A673 (cell line): ENCODE data around the gene IRF2. TPM values are rescaled to one million over a fixed set of nuclear protein-coding genes. Genes with fewer than 3 reads are reported as not detected.

Source experiments
- BruUV-seq: library from RNA; stranded (reverse); fragments of 400-500 nt; replicated peaks from 2 replicates; lab custom pipeline; 2021; lab: Mats Ljungman, UMichigan
- CTCF ChIA-PET: fragments of 300-600 bp; sonication (Branson Sonifier 250); formaldehyde crosslinking; loops from one replicate; lab custom pipeline; 2022; ENCODE audit warnings: antibody characterized with exemption; lab: Charles Lee
- POLR2A ChIA-PET: fragments of 300-600 bp; sonication (Branson Sonifier 250); formaldehyde crosslinking; loops from one replicate; lab custom pipeline; 2022; ENCODE audit warnings: antibody characterized with exemption; ENCODE audit not compliant: low non-redundant PET; lab: Charles Lee
- DNase-seq: peaks from one replicate; pipeline ENCODE4 v3.0.0-alpha.2; 2015; ENCODE audit warnings: low spot score
- H3K27ac ChIP-seq: fragments of 200-600 bp; sonication (generic); 2 replicates; pipeline ENCODE4 v1.5.1; 2016; ENCODE audit warnings: mixed run types, low read depth, mild to moderate bottlenecking, mixed read lengths, antibody characterized with exemption, low read length; ENCODE audit not compliant: poor library complexity, severe bottlenecking
- H3K27me3 ChIP-seq: fragments of 200-600 bp; sonication (generic); replicated peaks from 2 replicates; pipeline ENCODE4 v1.6.1; 2017; ENCODE audit warnings: mixed run types, low read depth, mild to moderate bottlenecking, mixed read lengths, antibody characterized with exemption, low read length; ENCODE audit not compliant: insufficient read depth, poor library complexity
- H3K36me3 ChIP-seq: fragments of 200-600 bp; sonication (generic); 2 replicates; pipeline ENCODE4 v1.6.1; 2016; ENCODE audit warnings: mixed run types, mild to moderate bottlenecking, mixed read lengths, antibody characterized with exemption, low read length; ENCODE audit not compliant: insufficient read depth, poor library complexity, severe bottlenecking
- H3K4me1 ChIP-seq: fragments of 200-600 bp; sonication (generic); 2 replicates; pipeline ENCODE4 v1.6.1; 2017; ENCODE audit warnings: mixed run types, mild to moderate bottlenecking, mixed read lengths, antibody characterized with exemption, low read length; ENCODE audit not compliant: insufficient read depth, poor library complexity, severe bottlenecking
- H3K4me3 ChIP-seq: fragments of 200-600 bp; sonication (generic); 2 replicates; pipeline ENCODE4 v1.5.1; 2016; ENCODE audit warnings: low read depth, mixed run types, mild to moderate bottlenecking, mixed read lengths, low read length; ENCODE audit not compliant: poor library complexity, severe bottlenecking
- H3K9me3 ChIP-seq: fragments of 200-600 bp; sonication (generic); 2 replicates; pipeline ENCODE4 v1.6.1; 2016; ENCODE audit warnings: mixed run types, low read depth, mild to moderate bottlenecking, mixed read lengths, antibody characterized with exemption, low read length; ENCODE audit not compliant: poor library complexity, severe bottlenecking
- EZH2 ChIP-seq: fragments of 200-600 bp; sonication (generic); IDR thresholded peaks from 2 replicates; pipeline ENCODE4 v1.6.1; 2017; ENCODE audit warnings: borderline replicate concordance, low read depth, mild to moderate bottlenecking, mixed read lengths, antibody characterized with exemption, low read length; ENCODE audit not compliant: poor library complexity, severe bottlenecking
- intact Hi-C: fragments of 100-400 bp; cut with micrococcal nuclease; formaldehyde crosslinking; loops from one replicate; pipeline ENCODE4 v1.10.0; 2022; ENCODE audit not compliant: unreplicated experiment
- total RNA-seq: library from RNA; stranded (reverse); gene quantifications from 2 replicates; pipeline ENCODE4 v1.2.3, GENCODE V29; 2021
- TF ChIP-seq, protein P1 (sequence below): fragments of 300-800, 200-600 bp; sonication (generic); conservative IDR thresholded peaks from 2 replicates; pipeline ENCODE4 v1.5.1; 2017; ENCODE audit warnings: low read depth, mild to moderate bottlenecking, antibody characterized with exemption, low read length, moderate library complexity, mixed read lengths

The IRF2 gene
- total RNA-seq, 1 experiment from 2014 or later = 28.2 TPM

DNA sequence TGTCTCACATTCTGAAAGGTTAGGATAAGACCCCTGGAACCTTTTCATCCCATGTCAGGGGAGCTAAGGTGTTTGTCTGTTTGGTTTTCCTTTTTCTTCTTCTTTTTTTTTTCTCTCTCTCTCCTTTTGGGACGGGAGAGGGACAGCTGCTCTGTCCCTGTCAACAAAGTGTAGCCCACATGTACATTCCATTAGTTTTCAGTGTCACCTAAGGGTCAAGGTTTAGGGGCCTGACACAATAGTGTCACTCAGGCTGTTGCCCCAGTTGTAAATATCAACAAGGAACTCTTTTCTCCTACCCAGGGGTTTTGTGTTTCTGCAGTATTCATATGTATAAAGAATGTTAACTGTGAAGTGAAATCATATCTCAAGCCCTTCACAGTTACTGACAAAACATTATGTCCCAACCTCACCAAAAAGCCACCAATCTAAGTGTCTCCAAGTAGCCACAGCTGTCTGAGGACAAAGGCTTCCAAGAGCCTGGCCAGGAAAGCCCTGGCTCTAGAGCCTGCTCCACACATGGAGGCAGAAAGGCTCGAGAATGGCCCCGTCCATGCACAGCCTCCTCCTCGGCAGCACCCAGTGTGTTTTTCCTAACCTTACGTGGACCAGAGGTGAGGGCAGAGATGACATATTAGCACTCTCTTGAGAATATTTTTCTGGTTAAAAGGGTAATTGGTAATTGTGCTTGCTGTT is 9.4 kb downstream of the IRF2 start:
- intact Hi-C loops = no loop called here
- BruUV-seq = no TSS peak
- Histone ChIP-seq H3K9me3 (no peaks in the 10 kb centered on the region), H3K4me1 (peaks cover 18% of the 10 kb centered on the region), H3K4me3 (no peak overlapping the region), H3K27me3 (no peaks in the 10 kb centered on the region), H3K27ac (no peak overlapping the region), H3K36me3 (no peaks in the 10 kb centered on the region)
- CTCF ChIA-PET = no interaction called here
- no peak for DNase-seq
- no peak for TF ChIP-seq EZH2
- TF ChIP-seq, protein P1, sequence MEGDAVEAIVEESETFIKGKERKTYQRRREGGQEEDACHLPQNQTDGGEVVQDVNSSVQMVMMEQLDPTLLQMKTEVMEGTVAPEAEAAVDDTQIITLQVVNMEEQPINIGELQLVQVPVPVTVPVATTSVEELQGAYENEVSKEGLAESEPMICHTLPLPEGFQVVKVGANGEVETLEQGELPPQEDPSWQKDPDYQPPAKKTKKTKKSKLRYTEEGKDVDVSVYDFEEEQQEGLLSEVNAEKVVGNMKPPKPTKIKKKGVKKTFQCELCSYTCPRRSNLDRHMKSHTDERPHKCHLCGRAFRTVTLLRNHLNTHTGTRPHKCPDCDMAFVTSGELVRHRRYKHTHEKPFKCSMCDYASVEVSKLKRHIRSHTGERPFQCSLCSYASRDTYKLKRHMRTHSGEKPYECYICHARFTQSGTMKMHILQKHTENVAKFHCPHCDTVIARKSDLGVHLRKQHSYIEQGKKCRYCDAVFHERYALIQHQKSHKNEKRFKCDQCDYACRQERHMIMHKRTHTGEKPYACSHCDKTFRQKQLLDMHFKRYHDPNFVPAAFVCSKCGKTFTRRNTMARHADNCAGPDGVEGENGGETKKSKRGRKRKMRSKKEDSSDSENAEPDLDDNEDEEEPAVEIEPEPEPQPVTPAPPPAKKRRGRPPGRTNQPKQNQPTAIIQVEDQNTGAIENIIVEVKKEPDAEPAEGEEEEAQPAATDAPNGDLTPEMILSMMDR = no peak
- POLR2A ChIA-PET = interaction anchor here (0.6 kb wide), 2 partner anchors 10 to 73 kb away, joined by 3 to 5 read pairs; partner anchors contain the start of gene IRF2

DNA sequence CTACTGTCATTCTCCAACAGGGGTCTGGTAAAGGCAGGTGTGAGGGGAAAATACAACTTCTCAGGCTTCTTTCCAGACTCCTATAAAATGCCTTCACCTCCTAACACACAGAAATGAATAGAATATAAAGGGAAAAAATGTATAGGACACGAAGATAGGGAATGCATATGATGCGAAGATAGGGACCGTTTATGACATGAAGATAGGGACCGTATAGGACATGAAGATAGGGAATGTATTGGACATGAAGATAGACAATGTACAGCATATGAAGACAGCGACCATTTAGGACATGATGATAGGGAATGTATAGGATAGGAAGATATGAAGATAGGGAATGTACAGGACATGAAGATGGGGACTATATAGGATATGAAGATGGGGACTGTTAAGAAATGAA is 10.5 kb downstream of the IRF2 start:
- TF ChIP-seq, protein P1 = no peak
- TF ChIP-seq EZH2 = no peak
- POLR2A ChIA-PET = no interaction called here
- Histone ChIP-seq H3K27me3 (no peaks in the 10 kb centered on the region), H3K9me3 (no peaks in the 10 kb centered on the region), H3K4me3 (no peak overlapping the region), H3K36me3 (no peaks in the 10 kb centered on the region), H3K4me1 (peaks cover 20% of the 10 kb centered on the region), H3K27ac (no peak overlapping the region)
- CTCF ChIA-PET = no interaction called here
- intact Hi-C loops = no loop called here
- no peak for DNase-seq
- BruUV-seq = no TSS peak

DNA sequence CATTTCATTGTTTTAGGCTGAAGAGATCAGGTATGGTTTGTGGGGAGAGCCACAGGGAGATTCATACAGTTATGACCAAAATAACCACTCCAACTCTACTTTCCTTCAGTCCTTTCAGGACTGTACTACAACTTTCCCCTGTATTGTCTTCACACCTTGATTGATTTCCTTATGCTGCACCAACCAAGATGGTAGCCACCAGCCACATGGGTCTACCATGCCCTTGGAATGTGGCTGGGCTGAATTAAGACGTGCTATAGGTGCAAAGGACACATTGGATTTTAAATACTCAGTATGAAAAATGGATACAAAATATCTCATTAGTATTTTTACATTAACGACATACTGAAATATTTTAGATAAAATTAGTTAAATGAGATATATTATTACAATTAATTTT is 11.2 kb downstream of the IRF2 start:
- no TSS peak for BruUV-seq
- CTCF ChIA-PET = no interaction called here
- no peaks in the 10 kb centered on the region for H3K27me3 ChIP-seq
- no peak overlapping the region for H3K4me3 ChIP-seq
- no peak overlapping the region for H3K27ac ChIP-seq
- no peaks in the 10 kb centered on the region for H3K9me3 ChIP-seq
- POLR2A ChIA-PET = interaction anchor here (0.6 kb wide), 1 partner anchor 36 kb away, joined by 4 read pairs; no protein-coding TSS in a partner anchor
- no peak for DNase-seq
- intact Hi-C loops = no loop called here
- H3K4me1 ChIP-seq = peaks cover 20% of the 10 kb centered on the region
- TF ChIP-seq, protein P1 = no peak
- no peak for TF ChIP-seq EZH2
- H3K36me3 ChIP-seq = no peaks in the 10 kb centered on the region
